Measurements from ENCODE around the gene EPC1. TPM values are rescaled to one million over a fixed set of nuclear protein-coding genes. Genes with fewer than 3 reads are reported as not detected.

The EPC1 gene
- total RNA-seq, 4 donors from 2014 or later, result 30.5 to 68.7 (median 34.5) TPM

DNA sequence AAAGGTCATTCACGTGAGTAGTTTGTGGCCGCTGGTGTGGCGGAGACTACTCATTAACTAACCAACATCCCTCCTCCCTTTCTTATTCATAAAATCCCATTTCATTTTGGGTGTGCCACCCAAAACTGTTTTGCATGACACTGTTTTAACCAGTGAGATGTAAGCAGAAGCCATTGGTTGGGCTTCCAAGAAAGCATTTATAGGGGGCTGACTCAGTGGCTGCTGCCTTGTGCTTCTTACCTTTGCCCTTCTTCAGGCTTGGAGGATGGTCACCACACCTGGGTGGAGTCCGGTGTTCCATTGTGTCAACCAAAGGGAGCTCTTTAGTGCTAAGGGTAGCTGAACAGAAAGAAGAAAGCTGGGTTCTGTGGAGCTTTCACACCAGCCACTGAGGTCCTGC is 37.2 kb upstream of the EPC1 start:
- no peak for TF ChIP-seq CTCF (IDR thresholded peaks at IDR 0.05)
- no peak for DNase-seq (ENCODE audit: low spot score)
- no peak for ATAC-seq (ENCODE audit: low FRiP score)

GRCh38 chr10:32381165-32381564 is 34.2 kb upstream of the EPC1 start:
- TF ChIP-seq CTCF (IDR thresholded peaks at IDR 0.05), result no peak

GRCh38 chr10:32379950-32380551 is 33.1 kb upstream of the EPC1 start:
- no peak for TF ChIP-seq CTCF (IDR thresholded peaks at IDR 0.05)
- ATAC-seq (ENCODE audit: low FRiP score), result peak; percentile 21
- DNase-seq (ENCODE audit: low spot score), result no peak

More at GRCh38 chr10:32381165-32381564, 34.2 kb upstream of the EPC1 start:
- ATAC-seq (ENCODE audit: low FRiP score) (no peak), DNase-seq (ENCODE audit: low spot score) (no peak)

DNA sequence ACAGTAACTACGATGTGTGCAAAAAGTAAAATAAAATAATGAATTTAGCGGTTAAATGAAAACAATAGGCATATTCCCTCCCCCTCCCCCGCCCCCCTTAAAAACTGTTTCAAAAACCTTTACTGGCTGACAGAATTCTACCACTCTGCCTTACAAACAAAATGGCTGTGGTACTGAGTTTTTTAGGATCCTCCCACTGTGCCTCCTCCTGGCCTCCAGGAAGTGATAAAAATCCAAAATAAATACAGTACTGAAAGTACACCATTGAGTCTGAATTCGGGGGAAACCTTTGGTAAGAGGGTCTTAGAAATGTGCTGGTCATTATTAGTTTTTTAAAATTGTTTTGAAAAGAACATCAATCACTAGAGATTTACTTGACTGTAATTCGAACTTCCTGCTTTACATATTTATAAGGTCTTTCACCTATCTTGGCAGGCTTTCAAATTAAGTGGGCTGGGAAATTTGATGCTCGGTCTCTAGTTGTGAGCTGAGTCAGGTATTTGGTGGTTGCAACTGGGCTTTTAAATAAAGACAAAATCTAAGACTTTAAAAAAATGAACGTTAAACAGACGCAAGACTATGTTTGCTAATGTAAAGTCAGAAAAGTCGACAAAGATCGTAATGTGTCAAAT is 32.5 kb upstream of the EPC1 start:
- TF ChIP-seq CTCF (IDR thresholded peaks at IDR 0.05), result no peak
- DNase-seq (ENCODE audit: low spot score) (no peak), ATAC-seq (ENCODE audit: low FRiP score) (peak; percentile 49)

GRCh38 chr10:32378363-32379317 is 31.7 kb upstream of the EPC1 start:
- ATAC-seq (ENCODE audit: low FRiP score), result peak; percentile 92
- no peak for TF ChIP-seq CTCF (IDR thresholded peaks at IDR 0.05)
- DNase-seq (ENCODE audit: low spot score), result peak; percentile 86

GRCh38 chr10:32377458-32378259 is 30.7 kb upstream of the EPC1 start:
- ATAC-seq (ENCODE audit: low FRiP score) (peak; percentile 37), DNase-seq (ENCODE audit: low spot score) (no peak)
- TF ChIP-seq CTCF (IDR thresholded peaks at IDR 0.05), result no peak

Data from omental fat pad (tissue), 4 donors.